ENCODE data around the gene HCCS.
A peak's percentile ranks its signal among the peaks of the same experiment; 100 is the strongest.
"Not testable (repeated sequence)": the region's sequence is repeated elsewhere in the genome, so short reads cannot be mapped to it uniquely, and the experiment has no call there.

The HCCS gene

GRCh38 chrX:11123087-11123486, 12.0 kb downstream of the HCCS start:
- not testable (repeated sequence) for DNase-seq (ENCODE audit: low spot score)

GRCh38 chrX:11124112-11124511, 13.0 kb downstream of the HCCS start:
- DNase-seq (ENCODE audit: low spot score), result no peak

GRCh38 chrX:11125060-11125459, 13.9 kb downstream of the HCCS start:
- no peak for DNase-seq (ENCODE audit: low spot score)

- DNase-seq (ENCODE audit: low spot score), result no peak
Observed at GRCh38 chrX:11129534-11130105, 18.5 kb downstream of the HCCS start.

GRCh38 chrX:11130136-11130535, 19.0 kb downstream of the HCCS start:
- DNase-seq (ENCODE audit: low spot score), result no peak

GRCh38 chrX:11131146-11131545, 20.0 kb downstream of the HCCS start:
- no peak for DNase-seq (ENCODE audit: low spot score)

GRCh38 chrX:11135564-11136185, 24.5 kb downstream of the HCCS start:
- DNase-seq (ENCODE audit: low spot score), result no peak

GRCh38 chrX:11137543-11138139, 26.5 kb downstream of the HCCS start:
- DNase-seq (ENCODE audit: low spot score), result peak; percentile 2

GRCh38 chrX:11138498-11139390, 27.6 kb downstream of the HCCS start:
- no peak for DNase-seq (ENCODE audit: low spot score)

GRCh38 chrX:11143931-11144678, 33.0 kb downstream of the HCCS start:
- DNase-seq (ENCODE audit: low spot score), result peak; percentile 59

- no peak for DNase-seq (ENCODE audit: low spot score)
Observed at GRCh38 chrX:11146411-11146810, 35.3 kb downstream of the HCCS start.

- no peak for DNase-seq (ENCODE audit: low spot score)
Observed at GRCh38 chrX:11148401-11148800, 37.3 kb downstream of the HCCS start.

GRCh38 chrX:11151799-11152559, 40.8 kb downstream of the HCCS start:
- DNase-seq (ENCODE audit: low spot score), result no peak

GRCh38 chrX:11159149-11159548, 48.0 kb downstream of the HCCS start:
- no peak for DNase-seq (ENCODE audit: low spot score)

GRCh38 chrX:11164433-11164832, 53.3 kb downstream of the HCCS start:
- DNase-seq (ENCODE audit: low spot score), result no peak

- DNase-seq (ENCODE audit: low spot score), result no peak
Observed at GRCh38 chrX:11171956-11172355, 60.8 kb downstream of the HCCS start.

- DNase-seq (ENCODE audit: low spot score), result no peak
Observed at GRCh38 chrX:11172415-11172814, 61.3 kb downstream of the HCCS start.

Measured in SK-N-DZ (cell line).